HG03060 (cell line): Measurements from ENCODE around the gene DOCK11.

Experiments
- ATAC-seq: cut with Tn5 transposase; IDR thresholded peaks from one replicate; pipeline ENCODE4 v1.9.1; 2021; ENCODE audit warnings: low read depth, moderate number of reproducible peaks; ENCODE audit not compliant: unreplicated experiment

The DOCK11 gene

DNA sequence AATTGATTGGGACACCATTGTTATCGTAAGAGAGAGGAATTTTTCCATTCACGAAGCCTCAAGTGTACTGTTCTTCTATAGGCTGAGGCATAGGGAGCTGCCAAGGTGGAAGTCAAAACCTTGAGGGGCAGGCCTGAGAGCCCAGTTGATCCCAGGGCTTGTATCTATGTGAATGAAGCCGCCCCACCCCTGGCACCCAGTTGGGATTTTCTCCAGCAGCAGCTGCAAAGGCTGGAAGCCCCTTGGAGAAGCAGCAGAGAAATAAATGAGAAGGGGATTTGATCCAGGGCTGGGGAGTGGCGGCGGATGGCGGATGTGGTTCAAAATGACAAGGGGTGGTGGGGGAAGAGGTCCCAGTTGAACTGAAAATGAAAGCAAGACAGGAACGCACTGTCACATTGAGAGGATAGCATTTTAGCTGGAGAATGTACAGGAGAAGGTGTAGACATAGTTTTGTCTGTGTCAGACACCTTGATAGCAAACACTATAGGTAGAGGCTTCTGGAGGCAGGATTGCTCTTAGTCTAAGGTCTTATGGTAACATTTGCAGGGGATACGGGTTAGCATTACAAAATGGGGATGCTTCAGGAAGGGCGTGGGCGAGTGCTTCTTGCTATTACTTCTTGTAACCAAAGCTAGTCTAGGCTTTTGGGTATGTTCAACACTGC is 32.6 kb downstream of the DOCK11 start:
- ATAC-seq: no peak

DNA sequence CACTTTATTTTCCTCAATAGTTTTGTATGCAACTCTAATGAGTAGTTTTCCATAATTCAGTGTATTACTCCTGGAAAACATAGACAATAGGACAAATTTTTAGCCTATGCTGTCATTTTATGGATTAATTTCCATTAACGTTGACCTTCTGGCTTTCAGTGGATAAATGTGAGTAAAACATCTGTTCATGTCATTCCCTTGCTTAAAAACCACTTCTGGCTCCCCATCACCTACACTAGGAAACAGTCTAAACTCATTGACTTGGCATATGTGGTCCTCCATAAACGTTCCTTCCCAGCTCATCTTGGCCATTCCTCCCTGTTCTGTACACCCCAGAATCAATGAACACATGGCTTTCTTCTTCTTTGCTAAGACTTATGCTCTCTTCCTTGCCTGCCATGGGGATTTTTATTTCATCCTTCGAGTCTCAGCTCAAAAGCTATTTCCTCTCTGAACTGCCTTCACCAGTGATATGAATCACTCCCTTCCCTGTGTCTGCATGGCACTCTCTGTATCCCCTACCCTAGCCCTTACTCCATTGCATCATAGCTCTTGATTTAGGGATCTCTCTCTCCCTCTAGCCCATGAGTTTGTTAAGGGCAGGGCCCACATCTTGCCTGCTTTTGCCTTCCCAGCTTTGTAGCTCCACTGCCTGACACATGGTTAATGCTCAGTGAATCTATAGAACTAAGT is 34.8 kb downstream of the DOCK11 start:
- no peak for ATAC-seq

DNA sequence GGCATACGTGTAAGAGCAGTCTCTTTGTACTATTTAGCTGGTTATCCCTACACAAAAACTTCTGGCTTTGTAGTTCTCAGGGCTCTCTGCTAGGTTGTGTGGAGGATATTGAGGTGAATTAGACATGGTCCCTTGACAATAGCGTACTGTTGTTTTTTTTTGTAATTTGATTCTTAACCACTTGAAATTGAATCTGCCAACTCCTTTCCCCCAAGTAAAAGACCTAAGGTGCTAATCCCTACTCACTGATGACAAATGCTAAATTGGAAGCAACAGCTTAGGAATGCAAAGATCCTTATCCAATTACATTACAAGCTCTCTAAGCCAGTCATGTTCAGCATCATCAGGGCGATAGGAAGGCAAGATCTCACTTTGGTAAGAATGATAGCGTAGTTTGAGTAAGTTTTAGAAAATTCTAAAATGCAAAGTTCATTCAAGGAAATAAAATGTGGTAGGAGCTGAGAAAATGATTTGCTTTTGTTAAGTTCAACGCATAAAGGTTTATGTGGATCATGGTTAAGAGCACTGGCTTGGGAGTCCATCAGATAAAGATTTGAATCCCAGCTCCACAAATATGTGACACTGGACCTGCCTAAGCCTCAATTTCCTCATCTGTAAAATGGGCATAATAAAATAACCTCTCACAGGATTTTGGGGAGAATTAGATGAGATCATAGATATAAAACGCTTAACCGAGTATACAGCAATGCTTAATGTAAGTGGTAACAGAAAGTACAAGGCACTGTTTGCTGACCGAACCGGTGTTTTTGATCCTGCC is 39.3 kb downstream of the DOCK11 start:
- no peak for ATAC-seq

GRCh38 chrX:118536204-118536603 is 40.6 kb downstream of the DOCK11 start:
- no peak for ATAC-seq

GRCh38 chrX:118536687-118537461 is 41.3 kb downstream of the DOCK11 start:
- no peak for ATAC-seq

DNA sequence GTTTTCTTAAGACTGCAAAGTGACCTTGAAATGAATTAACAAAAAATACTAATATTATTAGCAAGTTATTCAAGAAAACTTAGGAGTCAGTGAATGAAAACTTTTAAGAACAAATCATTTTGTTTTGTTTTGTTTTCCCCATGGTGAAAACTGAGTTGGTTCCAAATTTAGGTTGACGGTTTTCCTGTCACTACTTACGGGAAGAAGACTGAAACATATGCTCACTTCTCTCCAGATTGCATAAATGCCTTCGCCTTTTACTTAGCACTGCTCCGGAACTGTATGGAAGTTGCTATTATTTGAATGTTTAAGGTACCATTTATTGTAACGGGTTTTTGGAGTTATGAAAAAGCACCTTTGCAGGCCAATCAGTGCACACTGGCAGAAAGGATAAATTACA is 42.8 kb downstream of the DOCK11 start:
- no peak for ATAC-seq

DNA sequence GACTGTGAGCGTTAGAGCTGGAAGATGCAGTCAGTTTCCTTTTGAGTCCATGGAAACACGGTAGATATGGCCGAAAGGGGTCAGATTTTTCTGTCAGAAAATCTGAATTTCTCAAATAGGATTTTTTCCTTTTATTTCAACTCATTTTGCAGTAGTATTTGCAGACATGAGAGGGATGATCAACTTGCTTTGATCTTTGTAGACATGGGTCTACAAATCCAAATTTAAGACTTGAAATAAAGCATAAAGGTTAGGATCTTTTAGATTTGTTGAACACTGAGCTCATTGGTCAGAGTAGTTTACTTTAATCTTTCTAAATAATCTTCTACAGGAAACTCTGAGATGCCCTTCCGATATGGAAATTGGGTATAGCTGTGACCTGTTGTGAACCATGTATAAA is 44.7 kb downstream of the DOCK11 start:
- no peak for ATAC-seq

DNA sequence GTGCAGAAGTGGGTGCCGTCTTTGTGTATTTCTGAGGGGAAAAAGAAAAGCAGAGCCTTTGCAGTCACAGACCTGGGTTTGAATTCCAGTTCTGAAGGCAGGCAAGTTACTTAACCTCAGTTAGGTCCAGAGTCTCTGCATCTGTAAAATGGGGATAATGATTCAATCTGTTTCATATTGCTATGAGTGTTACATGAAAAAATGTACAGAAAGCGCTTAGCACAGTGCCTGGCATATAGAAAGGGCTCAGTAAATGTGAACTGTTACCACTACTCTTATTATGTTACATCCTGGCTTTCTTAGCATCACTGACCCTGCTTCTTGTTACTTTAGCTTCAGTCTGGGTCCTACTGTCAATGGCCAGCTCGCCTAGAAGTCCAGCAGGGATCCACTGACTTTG is 45.9 kb downstream of the DOCK11 start:
- no peak for ATAC-seq

DNA sequence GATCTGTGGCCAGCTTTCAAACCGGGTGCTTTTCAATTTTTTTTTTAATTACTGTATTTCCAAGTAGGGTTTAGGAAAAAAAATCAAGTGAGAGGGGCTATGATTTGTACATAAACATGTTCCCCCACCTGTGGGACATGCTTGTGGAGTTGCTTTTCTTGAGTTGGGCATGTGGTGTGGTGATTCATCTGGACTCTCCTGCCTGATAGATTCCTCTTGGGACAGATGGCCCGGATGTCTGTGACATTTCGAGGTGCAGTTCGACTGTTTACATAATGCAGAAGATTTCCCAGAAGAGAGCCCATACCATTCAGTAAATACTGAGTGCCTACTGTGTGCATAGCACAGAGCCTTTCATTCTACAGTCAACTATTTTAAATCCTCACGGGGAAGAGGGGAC is 49.9 kb downstream of the DOCK11 start:
- no peak for ATAC-seq

GRCh38 chrX:118548841-118549240 is 53.2 kb downstream of the DOCK11 start:
- ATAC-seq: no peak

DNA sequence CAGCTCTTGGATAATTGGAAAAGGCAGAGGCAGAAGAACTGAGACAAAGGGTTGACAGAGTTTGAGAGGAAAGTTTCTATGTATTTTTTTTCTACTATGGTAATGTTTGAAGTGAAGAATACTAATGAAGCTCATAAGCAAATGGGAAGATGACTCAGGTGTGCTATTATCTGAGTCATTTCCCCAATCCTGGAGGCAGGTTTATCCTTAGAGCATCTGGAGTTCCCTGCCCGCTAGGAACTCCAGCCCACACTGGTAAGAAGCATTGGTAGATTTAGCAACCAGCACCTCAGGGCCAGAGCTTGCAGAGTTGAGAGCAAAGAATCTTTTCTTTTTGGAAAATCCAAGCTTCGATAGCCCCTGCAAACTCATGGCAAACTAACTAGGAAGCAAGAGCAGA is 55.2 kb downstream of the DOCK11 start:
- ATAC-seq: no peak

- ATAC-seq: no peak
Observed at GRCh38 chrX:118551426-118551825, 55.8 kb downstream of the DOCK11 start.

- ATAC-seq: no peak
Observed at GRCh38 chrX:118552121-118552900, 56.7 kb downstream of the DOCK11 start.

DNA sequence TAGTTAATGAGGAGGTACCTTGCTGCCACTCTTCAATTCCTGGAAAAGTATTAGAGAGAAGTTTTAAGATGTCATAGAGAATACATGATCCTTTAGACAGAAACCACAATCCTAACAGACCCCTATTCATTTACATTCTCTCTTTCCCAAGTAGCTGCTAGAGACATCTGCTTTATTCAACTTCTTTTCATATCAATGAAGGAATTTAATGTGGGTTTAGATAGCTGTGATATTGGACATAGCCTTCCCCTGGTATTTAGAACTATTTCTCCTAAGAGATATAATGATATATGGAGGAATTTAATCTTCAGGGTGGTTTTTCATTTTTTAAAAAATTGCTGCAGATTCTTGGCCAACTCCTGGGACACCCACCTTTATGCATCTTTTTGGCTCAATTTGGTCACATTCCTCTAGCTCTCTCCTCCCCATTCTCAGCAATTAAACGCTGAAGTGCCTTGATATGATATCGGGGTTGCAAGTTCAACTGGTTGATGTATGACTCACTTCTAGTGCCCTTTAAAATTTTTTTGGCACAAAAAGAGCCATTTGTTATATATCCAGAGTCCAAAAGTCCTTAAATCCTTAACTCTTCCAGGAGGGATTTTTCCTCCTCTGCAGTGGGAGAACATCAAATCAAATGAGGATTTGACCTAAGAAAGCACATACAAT is 57.6 kb downstream of the DOCK11 start:
- no peak for ATAC-seq

GRCh38 chrX:118554511-118554910 is 58.9 kb downstream of the DOCK11 start:
- no peak for ATAC-seq

GRCh38 chrX:118558926-118559325 is 63.3 kb downstream of the DOCK11 start:
- ATAC-seq: no peak

GRCh38 chrX:118560489-118560888 is 64.9 kb downstream of the DOCK11 start:
- no peak for ATAC-seq

GRCh38 chrX:118562582-118563164 is 67.1 kb downstream of the DOCK11 start:
- no peak for ATAC-seq

- no peak for ATAC-seq
Observed at GRCh38 chrX:118564498-118564897, 68.9 kb downstream of the DOCK11 start.
